GM21360 (cell line): ENCODE results near the gene SORBS1.
"Not testable (repeated sequence)": the region's sequence is repeated elsewhere in the genome, so short reads cannot be mapped to it uniquely, and the experiment has no call there.

ENCODE experiments used
- ATAC-seq: cut with Tn5 transposase; IDR thresholded peaks from one replicate; pipeline ENCODE4 v1.9.1; 2021; ENCODE audit warnings: mild to moderate bottlenecking, moderate library complexity; ENCODE audit not compliant: unreplicated experiment

The SORBS1 gene

DNA sequence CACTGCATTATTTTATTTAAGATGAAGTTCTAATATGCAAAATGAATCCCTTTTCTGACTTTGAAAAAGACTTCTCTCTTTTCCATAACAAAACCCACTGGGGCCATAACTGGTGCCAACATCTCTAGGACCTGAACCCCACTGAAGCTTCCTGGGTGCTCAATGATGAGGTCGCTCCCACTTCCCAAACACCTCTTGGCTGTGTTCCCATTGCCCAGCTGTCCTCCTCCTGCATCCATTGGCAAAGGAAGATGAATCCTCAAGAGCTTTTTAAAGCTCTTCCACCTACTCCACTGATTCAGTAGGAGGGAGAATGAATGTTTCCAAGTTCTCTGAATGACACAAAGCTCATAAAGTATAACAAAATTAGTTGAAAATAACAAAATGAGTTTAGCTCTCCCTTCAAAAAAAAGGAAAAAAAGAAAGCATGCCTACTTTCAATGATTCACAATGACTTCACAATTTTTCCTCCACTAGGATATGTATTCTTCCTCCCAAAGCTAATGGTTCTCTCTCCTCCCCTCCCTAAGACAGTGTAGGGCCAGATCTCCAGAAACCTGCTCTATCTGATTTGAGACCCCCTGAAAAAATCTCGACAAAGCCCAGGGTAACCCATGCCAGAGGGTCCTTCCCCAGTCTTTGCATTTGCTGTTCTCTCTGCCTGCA, 64.8 kb downstream of the SORBS1 start:
- no peak for ATAC-seq

DNA sequence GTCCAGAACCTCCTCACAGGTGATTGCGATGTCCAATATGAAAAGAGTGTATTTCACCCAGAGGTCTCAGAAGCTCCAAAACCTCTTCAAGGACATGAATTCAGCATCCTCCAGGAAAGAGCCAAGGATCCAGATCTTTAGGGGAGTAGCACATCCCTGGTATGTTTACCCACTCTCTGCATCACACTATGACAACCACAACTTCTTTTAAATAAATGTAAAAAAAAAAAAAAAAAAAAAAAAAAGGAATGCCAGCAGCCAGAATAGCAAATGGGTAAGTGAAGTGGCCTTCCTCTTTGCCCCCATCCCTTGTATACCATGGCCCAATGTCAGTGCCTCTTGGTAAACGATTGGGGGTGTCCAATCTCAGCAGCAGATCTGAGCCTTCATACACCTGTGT, 67.3 kb downstream of the SORBS1 start:
- no peak for ATAC-seq

DNA sequence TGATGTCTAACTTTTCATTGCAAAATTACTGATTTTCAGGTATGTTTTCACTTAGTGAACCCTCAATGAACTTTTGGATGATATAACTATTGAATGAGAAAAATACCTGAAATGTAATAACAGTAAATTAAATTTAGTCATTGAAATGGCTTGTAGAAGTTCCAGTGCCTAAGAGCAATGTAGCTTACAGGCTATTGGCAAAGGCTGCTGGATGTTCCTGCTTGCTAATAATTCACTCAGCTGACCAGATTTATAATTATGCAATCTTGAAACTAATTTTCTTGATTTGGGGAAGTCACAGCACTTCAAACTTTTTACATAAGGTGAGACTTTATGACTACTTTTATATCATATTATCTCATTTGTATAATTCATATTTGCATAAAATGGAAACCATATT, 73.2 kb downstream of the SORBS1 start:
- ATAC-seq, result no peak

DNA sequence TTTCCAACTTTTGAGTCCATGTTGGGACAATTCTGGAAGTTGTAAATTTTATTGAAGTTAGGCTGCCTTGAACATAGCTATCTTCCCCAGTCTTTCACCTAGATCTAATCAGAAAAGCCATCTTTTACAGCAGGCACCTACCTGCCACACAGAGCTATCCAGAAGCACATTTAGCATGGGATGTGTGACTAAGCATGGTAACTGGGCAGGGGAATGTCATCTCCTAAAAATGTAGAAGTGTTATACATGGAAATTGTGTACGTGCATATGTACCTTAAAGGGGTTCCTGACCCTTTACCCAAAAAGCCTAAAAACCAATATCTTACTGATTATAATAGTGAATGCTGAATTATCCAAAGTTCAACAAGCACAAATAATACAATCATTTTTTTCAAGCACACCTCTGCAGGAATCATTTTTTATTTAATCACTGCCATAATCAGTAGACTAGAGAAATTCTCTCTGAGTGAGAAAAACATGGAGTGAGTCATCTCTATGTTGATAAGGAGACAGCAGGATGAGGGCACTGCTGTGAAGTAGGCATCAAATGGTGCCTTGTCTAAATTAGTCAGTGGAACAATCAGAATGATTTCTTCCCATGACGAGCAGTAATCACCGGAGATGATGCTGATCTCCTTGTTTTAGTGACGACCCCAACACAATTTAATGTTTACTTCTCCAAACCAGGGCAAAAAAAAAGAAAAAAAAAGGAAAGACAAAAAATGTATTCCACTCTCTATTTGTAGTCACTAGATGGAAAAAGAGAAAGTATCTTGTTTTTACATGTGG, 75.9 kb downstream of the SORBS1 start:
- ATAC-seq, result no peak

DNA sequence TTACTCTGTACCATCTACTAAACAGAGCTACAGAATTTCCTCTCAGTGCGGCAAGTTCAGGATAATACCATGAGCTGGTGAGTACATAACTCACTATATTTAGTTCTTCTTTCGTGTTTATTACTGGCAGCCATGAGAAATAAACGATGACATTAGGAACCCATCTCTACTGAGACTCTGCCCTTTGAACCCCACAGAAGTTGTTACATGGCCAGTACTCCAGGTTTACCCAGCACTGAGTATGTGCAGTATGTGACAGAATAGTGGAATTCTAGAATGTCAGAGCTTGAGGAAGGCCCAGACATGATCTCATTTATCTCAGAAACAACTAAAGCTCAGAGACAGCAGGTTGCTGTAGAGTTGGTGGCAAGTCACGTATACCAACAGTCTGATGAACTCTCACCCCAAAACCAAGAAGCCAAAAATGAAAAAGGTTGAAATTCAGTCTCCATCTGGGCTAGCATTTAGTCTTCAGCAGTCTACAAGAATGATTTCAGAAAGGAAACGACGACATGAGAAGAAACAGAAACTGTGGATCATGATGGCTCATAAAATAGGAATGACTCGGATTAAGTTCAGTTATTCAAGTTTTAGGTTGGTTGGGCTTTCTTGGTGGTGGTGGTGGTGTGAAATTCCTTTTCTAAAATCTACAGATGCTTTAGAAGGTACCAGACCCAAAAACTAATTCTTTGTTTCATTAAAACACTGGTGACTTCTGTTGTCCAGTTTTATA, 78.5 kb downstream of the SORBS1 start:
- ATAC-seq, result no peak

DNA sequence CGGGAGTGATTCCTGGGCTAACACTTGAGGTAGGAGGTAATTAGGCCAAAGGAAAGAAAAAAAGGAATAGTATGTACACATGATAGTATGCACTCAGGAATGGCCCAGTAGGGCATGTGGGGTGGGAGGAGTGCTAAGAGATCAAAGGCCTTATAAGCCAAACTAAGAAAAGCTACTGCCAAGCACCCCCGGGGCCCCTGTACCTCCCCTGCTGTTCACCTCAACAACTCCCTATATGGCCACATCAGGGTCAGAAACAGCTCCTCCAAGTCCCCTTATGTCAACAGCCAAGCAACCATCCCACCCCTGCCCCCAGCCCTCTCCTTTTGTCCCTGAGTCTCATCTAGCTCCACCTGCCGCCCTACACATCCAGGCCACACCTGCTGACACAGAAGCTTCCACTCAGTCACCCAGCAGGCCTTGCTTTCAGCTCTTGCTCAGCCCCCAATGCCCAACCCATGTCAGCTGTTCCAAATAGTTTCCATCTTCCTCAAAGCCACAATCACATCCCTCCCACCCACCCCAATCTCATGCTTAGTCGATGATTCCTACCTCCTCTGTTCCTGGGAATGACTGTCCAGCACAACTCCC, 80.2 kb downstream of the SORBS1 start:
- no peak for ATAC-seq

DNA sequence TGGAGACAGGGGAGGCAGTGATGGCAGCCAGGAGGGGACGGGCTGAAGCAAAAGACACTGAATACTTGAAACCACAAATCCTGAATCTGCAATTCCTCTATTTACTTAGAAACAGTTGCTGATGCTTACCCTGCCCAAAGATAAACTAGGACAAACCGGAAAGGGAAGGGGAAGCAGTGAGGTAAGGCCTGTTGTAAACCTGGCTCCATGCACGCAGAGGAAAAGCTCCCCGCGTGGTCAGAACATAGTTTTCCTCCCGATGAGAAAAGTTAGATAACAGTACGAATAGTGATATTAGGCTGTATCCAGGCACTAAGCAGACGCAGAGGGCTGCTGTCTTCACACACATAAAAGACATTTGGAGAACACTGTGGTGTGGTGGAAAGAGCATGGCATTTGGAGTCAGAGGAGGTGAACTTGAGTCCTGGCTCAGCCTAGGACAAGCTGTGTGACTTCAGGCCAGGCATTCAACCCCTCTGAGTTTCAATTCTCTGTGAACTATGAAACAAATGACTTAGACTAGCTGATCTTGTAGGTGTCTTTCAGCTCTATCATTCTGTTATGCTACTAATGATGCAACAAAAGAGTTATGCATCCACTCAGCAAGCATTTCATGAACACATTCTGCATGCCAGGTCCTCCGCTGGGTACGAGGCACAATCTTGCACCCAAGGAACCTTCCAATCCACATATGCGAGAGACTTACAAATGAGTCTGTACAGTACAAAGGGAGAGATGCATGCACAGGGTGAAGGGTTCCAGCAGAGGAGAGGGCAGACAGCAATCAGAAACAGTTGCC, 80.9 kb downstream of the SORBS1 start:
- ATAC-seq, result no peak

DNA sequence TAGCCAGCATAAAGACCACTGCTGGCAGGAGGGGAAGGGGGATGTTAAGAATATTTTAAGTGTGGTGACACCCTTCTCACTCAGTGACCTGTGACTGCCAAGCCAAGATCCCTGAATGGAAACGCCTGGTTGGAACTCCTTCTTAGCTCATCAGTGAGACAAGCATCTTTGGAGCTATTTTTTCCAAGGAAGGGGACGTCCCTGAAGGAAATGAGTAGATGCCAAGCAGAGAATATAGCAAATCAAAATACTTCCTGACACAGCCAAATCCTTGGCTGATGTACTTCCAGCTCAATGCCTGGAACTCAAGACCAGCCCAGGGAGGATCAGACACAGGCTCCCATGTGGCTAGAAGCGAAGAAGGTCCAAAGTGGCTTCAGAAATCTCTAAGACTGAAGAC, 82.2 kb downstream of the SORBS1 start:
- no peak for ATAC-seq

DNA sequence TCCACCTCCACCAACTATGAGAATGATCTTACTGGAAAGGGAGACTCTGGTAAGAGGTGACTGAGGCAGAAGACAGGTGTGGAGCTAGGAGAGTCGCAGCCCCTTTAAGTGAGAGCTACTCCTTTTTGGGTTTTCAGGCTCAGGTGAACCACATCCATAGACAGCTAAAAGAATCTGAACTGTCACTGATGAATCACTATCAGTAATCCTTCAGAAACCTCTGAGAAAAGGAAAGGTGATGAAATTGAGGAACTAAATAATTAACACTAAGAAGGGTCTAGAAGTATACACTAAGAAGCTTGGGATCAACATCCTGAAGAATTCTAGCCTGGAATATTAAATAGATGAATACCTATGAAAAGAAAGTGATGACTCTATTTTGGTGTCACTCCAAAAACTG, 83.0 kb downstream of the SORBS1 start:
- no peak for ATAC-seq

DNA sequence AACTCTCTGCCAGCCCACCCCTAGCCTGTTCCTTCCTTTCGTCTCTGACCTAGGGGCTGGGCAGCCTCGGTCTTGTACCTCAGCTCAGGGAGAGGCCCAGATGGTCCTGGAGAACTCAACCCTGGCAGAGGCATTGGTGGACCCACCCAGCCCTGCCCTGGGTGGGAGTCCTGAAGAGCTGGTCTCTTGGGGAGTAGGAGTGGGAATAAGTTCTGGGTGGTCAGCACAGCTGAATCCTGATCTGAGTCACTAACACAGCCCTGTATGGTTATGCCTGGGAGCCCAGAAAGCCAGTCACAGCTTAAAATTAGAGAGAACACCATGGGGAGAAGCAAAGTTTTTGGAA, 84.0 kb downstream of the SORBS1 start:
- no peak for ATAC-seq

DNA sequence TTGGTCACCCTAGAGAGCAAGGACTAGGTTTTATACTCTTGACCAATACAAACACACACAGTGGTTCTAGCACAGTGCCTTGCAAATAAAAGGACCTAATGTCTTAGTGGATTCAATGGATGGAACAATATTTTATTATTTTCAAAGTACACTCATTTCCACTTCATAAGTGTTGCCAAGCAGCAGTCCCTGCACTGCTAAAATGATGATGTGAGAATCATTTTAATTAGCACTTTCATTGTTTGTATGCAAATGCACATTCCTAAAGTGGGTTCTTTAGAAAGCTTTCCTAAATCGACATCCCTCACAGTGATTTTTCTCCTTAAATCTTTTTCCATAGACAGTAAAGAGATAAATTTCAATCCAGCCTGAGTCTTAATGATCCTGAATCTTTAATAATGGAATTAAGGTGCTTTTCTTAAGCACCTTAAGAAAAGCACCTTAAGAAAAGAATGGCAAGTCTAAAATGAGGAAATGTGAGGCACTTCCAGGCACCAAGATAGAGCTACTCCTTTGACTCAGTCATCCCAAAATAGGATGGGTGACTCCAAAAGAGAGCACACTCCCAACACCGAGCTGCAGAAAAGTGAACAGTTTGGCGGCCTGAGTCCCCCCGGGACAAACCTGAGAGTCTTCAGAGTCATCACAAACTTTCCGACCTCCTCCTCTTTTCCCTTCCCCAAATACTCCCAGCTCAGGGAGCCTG, 84.5 kb downstream of the SORBS1 start:
- no peak for ATAC-seq

DNA sequence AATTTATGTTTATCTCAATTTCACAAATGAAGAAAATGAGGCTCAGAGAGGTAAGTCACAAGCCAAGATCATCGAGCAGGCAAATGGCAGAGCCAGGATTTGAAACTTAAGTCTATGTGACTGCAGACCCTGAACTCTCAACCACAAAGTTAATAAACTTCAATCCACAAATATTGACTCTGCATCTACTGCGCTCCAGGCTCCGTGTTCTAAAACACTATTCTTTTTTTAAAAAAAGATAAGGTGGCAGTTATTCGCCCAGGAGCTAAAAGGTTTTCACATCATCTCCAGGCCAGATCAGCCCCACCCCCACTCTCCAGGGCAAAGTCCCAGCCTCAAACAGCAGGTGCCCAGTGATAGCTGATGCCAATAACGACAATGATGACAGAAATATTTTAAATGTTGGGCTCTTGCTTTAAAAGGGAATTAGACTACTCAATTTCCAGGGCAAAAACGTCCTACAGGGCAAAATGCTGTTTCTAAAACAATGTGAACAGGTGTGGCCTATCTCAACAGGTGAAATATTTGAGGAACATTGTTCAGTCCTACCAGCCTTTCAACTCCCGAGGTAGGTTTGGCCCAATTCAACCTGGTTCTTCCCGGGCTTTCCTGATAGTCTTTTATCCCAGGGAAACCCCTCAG, 85.2 kb downstream of the SORBS1 start:
- ATAC-seq, result no peak

DNA sequence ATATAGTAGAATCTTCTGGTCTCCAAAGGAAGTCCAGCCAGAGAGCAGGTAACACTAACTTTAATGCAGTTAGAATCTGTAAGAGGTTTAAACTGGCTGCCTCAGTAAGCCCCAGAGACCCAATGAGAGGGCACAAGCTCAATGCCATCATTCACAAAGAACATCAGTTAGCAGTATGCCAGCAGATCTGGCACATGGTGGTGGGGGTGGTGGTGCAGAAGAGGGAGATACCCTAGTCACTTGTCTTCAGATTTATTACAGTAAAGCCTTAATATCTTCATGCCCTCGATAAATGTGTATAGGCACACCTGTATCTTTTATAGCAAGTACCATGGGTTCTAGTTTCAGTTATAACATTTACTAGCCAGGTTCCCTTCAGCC, 86.2 kb downstream of the SORBS1 start:
- no peak for ATAC-seq

DNA sequence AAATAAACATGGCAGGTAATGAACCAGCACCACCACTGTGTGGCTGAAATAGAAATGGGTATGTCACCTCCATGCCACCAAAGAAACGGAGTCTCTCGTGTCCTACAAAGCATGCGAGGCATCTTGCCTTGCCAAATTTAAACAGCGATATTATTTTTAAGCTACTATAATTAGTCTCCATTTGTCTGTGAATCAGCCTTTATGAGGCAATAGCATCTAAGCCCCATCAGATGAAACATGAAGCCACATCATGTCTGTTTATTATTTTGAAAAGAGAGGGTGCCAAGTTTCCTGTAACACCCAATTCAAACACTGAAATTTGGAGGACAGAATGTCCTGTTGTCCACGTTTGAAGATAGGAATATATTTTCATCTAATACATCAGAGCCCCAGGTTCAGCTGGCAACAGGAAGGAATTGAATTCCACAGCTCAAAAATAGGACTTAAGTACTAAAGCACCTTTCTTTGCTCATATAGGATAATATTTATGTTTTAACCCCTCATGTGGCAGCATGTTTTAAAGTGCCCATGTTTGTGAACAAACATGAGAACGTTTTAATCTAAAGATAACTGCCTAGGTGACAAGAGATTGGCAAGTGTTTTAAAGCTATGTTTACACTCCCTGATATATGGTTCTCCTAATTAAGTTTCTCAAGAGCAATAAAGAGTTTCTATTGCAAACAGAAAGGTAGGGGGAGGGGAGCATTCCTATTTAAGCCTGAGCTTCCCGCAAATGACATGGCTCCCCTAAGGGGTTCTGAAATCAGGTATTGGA, 86.8 kb downstream of the SORBS1 start:
- ATAC-seq, result no peak

DNA sequence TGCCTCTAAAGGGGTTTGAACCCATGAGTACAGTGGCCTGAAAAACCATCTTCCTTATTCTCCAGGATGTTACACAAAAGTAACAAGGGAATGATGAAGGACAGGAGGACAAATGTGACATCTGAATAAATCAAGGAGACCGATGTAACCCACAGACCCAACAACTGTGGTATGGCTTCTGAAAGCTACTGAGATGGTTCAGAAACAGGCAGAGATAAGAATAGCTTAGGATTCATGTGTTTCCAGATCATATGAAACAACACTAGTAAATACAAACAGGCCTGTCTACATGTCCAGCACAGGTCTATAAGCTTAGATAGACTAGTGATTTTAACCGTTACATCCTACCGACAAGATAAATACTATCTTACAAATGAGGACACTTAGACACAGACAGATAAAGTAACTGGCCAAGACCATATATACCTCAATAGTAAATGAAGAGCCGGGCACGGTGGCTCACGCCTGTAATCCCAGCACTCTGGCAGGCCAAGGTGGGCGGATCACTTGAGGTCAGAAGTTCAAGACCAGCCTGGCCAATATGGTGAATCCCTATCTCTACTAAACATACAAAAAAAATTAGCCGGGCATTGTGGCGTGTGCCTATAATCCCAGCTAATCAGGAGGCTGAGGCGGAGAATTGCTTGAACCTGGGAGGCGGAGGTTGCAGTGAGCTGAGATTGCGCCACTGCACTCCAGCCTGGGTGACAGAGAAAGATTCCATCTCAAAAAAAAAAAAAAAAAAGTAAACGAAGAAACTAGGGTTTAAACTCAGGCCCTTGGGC, 88.7 kb downstream of the SORBS1 start:
- no peak for ATAC-seq

DNA sequence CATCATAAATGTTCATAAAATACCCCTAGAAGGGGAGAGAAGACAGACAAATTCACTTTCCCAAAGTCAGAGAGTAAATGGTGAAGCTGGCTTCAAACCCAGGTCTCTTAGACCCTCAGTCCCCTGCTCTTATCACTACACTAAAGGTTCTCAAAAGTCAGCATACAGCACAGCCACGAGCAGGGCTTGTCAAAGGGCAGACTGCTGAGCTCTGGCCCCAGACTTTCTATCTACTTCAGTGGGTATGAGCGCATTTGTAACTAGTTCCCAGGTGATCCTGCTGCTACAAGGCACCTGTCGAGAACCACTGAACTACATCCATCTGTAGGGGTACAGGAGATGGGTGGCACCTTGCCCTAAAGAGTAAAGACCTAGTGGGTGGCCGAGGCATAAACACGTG, 91.5 kb downstream of the SORBS1 start:
- ATAC-seq, result no peak

DNA sequence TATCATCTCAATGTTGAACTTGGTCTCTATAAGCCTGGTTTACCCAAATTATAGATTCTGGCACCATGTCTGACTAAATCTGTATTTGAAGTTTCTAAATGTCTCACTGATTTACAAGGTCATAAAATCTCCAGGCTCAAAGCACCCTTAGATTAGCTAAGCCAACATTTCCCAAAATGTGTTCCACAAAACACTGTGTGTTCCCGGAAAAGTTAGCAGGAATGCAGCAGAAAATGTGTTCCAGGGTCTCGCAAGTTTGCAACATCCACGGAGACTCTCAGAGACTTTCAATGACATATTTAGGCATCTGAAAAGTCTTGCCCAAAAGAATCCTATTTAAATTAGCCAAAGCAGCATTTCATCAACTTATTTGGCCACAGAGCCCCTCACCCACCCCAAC, 91.9 kb downstream of the SORBS1 start:
- ATAC-seq, result no peak

DNA sequence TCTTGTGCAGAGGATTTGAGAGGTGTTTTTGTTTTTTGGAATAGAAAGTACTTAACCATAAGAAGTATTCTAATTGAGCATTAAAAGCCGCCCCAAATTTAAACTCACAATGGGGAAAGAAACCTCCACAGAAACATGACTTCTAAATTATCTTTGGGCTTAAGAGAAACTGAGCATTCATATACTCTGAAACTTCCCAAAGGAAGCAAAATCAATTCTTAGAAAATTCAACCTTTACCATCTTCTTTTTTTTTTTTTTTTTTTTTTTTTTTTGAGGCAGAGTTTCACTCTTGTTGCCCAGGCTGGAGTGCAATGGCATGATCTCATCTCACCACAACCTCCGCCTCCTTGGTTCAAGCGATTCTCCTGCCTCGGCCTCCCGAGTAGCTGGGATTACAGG, 93.5 kb downstream of the SORBS1 start:
- ATAC-seq, result not testable (repeated sequence)
